GM13977 (cell line): ENCODE results near the gene RFX2.

Experiments
- DNase-seq: peaks from one replicate; pipeline ENCODE4 v3.0.0; 2012; ENCODE audit warnings: low spot score
- in situ Hi-C: fragments of 300-500 bp; cut with MboI; formaldehyde crosslinking; loops from one replicate; pipeline ENCODE4 v1.12.0; 2022; ENCODE audit warnings: low sequenced_read_pairs, low pct_unique_long_range_greater_than_20kb, mixed read lengths, inconsistent platforms; ENCODE audit not compliant: unreplicated experiment
- TF ChIP-seq, protein P1 (sequence below): IDR thresholded peaks from 2 replicates; pipeline ENCODE4 v1.5.1; 2012; ENCODE audit warnings: mild to moderate bottlenecking, control low read depth; ENCODE audit not compliant: insufficient read depth; ENCODE audit errors: extremely low read depth, missing control alignments

Gene RFX2

DNA sequence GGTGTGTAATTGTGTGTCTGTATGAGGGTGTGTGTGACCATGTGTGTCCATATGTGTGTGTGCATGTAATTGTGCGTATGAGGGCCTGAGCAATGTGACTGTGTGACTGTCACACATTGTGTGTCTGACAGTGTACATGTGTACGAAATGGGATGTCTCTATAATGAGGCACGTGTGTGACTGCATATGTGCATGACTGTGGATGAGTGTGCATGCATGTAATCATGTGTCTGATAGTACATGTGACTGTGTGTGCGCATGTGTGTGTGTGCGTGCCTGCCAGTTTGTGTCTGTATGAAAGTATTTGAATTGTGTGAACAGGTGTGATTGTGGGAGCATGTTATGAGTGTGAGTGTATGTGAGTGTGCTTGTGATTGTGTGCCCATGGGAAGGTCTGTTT is 22.9 kb upstream of the RFX2 start:
- TF ChIP-seq, protein P1, sequence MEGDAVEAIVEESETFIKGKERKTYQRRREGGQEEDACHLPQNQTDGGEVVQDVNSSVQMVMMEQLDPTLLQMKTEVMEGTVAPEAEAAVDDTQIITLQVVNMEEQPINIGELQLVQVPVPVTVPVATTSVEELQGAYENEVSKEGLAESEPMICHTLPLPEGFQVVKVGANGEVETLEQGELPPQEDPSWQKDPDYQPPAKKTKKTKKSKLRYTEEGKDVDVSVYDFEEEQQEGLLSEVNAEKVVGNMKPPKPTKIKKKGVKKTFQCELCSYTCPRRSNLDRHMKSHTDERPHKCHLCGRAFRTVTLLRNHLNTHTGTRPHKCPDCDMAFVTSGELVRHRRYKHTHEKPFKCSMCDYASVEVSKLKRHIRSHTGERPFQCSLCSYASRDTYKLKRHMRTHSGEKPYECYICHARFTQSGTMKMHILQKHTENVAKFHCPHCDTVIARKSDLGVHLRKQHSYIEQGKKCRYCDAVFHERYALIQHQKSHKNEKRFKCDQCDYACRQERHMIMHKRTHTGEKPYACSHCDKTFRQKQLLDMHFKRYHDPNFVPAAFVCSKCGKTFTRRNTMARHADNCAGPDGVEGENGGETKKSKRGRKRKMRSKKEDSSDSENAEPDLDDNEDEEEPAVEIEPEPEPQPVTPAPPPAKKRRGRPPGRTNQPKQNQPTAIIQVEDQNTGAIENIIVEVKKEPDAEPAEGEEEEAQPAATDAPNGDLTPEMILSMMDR = no peak
- DNase-seq = no peak
- in situ Hi-C loops = no loop called here

DNA sequence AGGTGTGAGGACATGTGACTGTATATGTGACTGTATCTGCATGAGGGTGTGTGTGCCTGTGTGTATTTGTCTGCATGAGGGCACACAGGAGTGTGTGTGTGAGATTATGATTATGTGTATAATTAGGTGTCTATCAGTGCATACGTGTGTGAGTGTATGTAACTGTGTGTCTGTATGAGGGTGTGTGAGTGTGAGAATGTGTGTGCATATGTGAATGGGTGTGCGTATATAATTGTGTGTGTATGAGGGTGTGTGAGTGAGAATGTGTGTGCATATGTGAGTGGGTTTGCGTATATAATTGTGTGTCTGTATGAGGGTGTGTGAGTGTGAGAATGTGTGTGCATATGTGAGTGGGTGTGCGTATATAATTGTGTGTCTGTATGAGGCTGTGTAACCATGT is 22.2 kb upstream of the RFX2 start:
- in situ Hi-C loops = no loop called here
- no peak for DNase-seq
- TF ChIP-seq, protein P1 = no peak

DNA sequence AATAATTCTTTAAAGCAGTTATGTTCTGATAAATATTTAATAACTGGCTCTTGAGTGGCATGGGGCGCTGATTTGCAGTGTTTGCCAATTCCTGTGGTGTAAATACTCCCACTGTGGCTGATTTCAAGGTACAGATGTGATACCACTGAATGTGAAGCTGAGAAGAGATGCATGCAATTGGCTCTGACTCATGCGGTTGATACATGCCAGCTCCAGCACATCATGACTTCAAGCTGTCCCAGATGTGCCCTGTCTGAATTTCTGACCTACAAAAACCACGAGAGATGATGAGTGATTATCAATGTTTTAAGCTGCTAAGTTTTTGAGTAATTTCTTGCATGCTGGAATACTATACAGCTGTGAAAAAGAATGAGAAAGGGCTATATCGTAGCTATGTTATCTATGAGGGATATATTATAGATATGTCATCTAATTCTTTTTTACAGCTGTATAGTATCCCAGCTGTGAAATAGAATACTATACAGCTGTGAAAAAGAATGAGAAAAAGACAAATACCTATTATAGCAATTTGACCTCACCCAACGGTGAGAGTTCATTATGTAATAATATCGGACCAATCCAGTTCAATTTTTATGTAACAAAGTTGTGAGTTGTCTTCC is 17.5 kb upstream of the RFX2 start:
- in situ Hi-C loops = no loop called here
- TF ChIP-seq, protein P1 = no peak
- no peak for DNase-seq

DNA sequence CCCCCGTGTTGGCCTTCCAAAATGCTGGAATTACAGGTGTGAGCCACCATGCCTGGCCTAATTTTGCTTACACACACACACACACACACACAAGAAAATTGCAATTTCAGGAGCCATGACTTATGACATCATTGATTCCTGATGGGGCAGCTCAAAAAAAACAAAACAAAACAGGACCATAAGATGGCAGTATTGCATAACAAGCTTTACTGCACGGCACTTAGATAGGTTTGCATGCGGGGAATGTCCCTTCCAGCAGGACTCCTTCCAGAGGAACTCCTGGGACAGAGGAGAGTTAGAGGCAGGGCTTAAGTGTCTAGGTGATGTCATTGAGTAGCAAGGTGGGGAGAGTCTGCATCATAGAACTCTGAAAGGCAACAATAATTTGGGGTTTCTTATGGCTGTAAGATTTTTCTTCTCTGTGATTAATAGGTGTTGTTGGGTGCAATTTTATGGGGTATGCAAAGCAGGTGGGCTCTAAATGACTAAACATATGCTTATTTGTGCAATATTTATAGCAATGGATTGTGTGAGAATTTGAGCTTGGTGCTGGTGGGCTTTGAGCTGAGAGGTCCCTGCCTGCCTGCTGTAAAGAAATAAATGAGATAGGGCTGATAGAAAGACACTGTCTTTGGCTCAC is 16.2 kb upstream of the RFX2 start:
- peak; percentile 67 for DNase-seq
- TF ChIP-seq, protein P1 = peak; percentile 66
- in situ Hi-C loops = no loop called here

DNA sequence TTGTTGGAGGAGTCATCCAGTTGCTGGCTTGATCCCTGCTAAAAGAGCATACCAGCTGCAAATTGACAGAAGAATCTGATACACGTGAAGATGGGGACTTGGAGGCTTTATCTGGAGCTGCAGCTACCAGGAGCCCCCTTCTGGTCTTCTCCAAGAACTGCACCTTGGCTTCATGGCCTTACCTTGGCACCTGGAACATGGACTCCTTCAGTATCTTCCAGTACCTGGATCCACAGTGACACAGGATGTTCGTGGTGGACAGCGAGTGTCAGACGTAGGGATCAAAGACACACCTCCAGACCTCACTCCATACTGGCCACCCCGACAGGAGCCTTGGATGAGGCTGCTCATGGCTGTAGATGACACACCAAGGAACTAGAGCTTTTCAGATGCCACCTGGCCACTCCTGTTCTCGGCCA is 15.3 kb upstream of the RFX2 start:
- TF ChIP-seq, protein P1 = peak; percentile 82
- in situ Hi-C loops = no loop called here
- DNase-seq = peak; percentile 65

- DNase-seq = no peak
Measured at GRCh38 chr19:6119031-6119430, 8.7 kb upstream of the RFX2 start.

More at GRCh38 chr19:6119031-6119430, 8.7 kb upstream of the RFX2 start:
- in situ Hi-C loops = loop anchor here (10.0 kb wide), 1 partner anchor 54 kb away; no protein-coding TSS in a partner anchor
- TF ChIP-seq, protein P1 = no peak
